ENCODE data around the gene FERMT1. TPM values are rescaled to one million over a fixed set of nuclear protein-coding genes. Genes with fewer than 3 reads are reported as not detected.

The FERMT1 gene
- 0.60 TPM for polyA plus RNA-seq (2013, experiment 1 of 2)
- 1.1 TPM for polyA plus RNA-seq (2013, experiment 2 of 2)

- Histone ChIP-seq H2AK5ac (ENCODE audit: low read depth, low read length) (no peak within 1 kb of the TSS), H3K79me1 (ENCODE audit: low read depth, low read length) (no peaks in the 10 kb centered on the region), H3K27me3 (ENCODE audit: control insufficient read depth in 3 of 3, insufficient read depth in 3 of 3, low read depth in 1 of 3, low read length in 3 of 3) (peaks cover 0 to 42% (median 18%) of the 10 kb centered on the region in 3 experiments), H3K9me3 (replicated peaks in 1 of 2; ENCODE audit: control insufficient read depth in 2 of 2, insufficient read depth in 1 of 2, low read depth in 1 of 2, low read length in 2 of 2) (no peaks in the 10 kb centered on the region), H2AFZ (ENCODE audit: low read length) (peak within 1 kb of the TSS; percentile 92), H3K4me1 (ENCODE audit: control insufficient read depth in 2 of 2, insufficient read depth in 1 of 2, low read depth in 1 of 2, low read length in 2 of 2) (peaks cover 3 to 7% of the 10 kb centered on the region in 2 donors), H3K18ac (ENCODE audit: low read length) (peak within 1 kb of the TSS; percentile 93), H2BK120ac (ENCODE audit: low read depth, low read length) (no peak within 1 kb of the TSS), H3K27ac (replicated peaks; ENCODE audit: low read length) (no peak within 1 kb of the TSS), H2BK15ac (ENCODE audit: low read length) (no peak within 1 kb of the TSS), H3K36me3 (replicated peaks in 1 of 2; ENCODE audit: control insufficient read depth in 2 of 2, insufficient read depth in 2 of 2, low read length in 2 of 2) (no peaks in the 10 kb centered on the region), H3K9ac (ENCODE audit: low read depth, low read length, poor library complexity) (peak within 1 kb of the TSS; percentile 78), H3K14ac (ENCODE audit: low read length) (no peak within 1 kb of the TSS), H3K23ac (ENCODE audit: low read depth, low read length, poor library complexity) (peak within 1 kb of the TSS; percentile 45), H4K91ac (ENCODE audit: low read depth, low read length, poor library complexity) (no peak within 1 kb of the TSS), H2BK5ac (ENCODE audit: low read length) (peak within 1 kb of the TSS; percentile 10), H2BK12ac (ENCODE audit: low read length) (no peak within 1 kb of the TSS), H3K4me3 (ENCODE audit: low read length in 2 of 2) (peak within 1 kb of the TSS; percentile 21 to 76), H3K4ac (ENCODE audit: low read length) (no peak within 1 kb of the TSS), H3K4me2 (ENCODE audit: insufficient read depth, low read length, poor library complexity, severe bottlenecking) (peak within 1 kb of the TSS; percentile 87), H4K8ac (ENCODE audit: low read depth, low read length) (no peak within 1 kb of the TSS)
- no CpG with 5 or more reads among the region's 55 CpGs for WGBS, 2 donors (ENCODE audit: extremely low coverage in 2 of 2, insufficient read length in 2 of 2, insufficient replicate concordance in 1 of 2)
- peak; percentile 44 for DNase-seq (ENCODE audit: low spot score)
Observed at GRCh38 chr20:6122873-6123648, at the start of gene FERMT1. Gene FERMT1, minus strand, starts transcription at chr20:6123030. Its CDS starts 3,476 bp downstream, at chr20:6119554.

- no peak overlapping the region for H3K18ac ChIP-seq (ENCODE audit: low read length)
- H3K23ac ChIP-seq (ENCODE audit: low read depth, low read length, poor library complexity) = no peak overlapping the region
- no peak overlapping the region for H3K4me3 ChIP-seq (ENCODE audit: low read length in 2 of 2)
- H3K4me1 ChIP-seq (ENCODE audit: control insufficient read depth in 2 of 2, insufficient read depth in 1 of 2, low read depth in 1 of 2, low read length in 2 of 2) = no peaks in the 10 kb centered on the region
- no peak overlapping the region for H2AK5ac ChIP-seq (ENCODE audit: low read depth, low read length)
- no peak for DNase-seq (ENCODE audit: low spot score)
- no peak overlapping the region for H3K4me2 ChIP-seq (ENCODE audit: insufficient read depth, low read length, poor library complexity, severe bottlenecking)
- no peak overlapping the region for H3K27ac ChIP-seq (replicated peaks; ENCODE audit: low read length)
- no peaks in the 10 kb centered on the region for H3K27me3 ChIP-seq (ENCODE audit: control insufficient read depth in 3 of 3, insufficient read depth in 3 of 3, low read depth in 1 of 3, low read length in 3 of 3)
- no peak overlapping the region for H2AFZ ChIP-seq (ENCODE audit: low read length)
- H3K79me1 ChIP-seq (ENCODE audit: low read depth, low read length) = no peaks in the 10 kb centered on the region
- peaks cover 0 to 5% of the 10 kb centered on the region in 2 donors for H3K9me3 ChIP-seq (replicated peaks in 1 of 2; ENCODE audit: control insufficient read depth in 2 of 2, insufficient read depth in 1 of 2, low read depth in 1 of 2, low read length in 2 of 2)
- H3K14ac ChIP-seq (ENCODE audit: low read length) = no peak overlapping the region
- no peak overlapping the region for H2BK5ac ChIP-seq (ENCODE audit: low read length)
- H2BK120ac ChIP-seq (ENCODE audit: low read depth, low read length) = no peak overlapping the region
- H4K8ac ChIP-seq (ENCODE audit: low read depth, low read length) = no peak overlapping the region
- no peak overlapping the region for H2BK12ac ChIP-seq (ENCODE audit: low read length)
- no peaks in the 10 kb centered on the region for H3K36me3 ChIP-seq (replicated peaks in 1 of 2; ENCODE audit: control insufficient read depth in 2 of 2, insufficient read depth in 2 of 2, low read length in 2 of 2)
- no peak overlapping the region for H2BK15ac ChIP-seq (ENCODE audit: low read length)
- no peak overlapping the region for H3K9ac ChIP-seq (ENCODE audit: low read depth, low read length, poor library complexity)
- H3K4ac ChIP-seq (ENCODE audit: low read length) = no peak overlapping the region
- H4K91ac ChIP-seq (ENCODE audit: low read depth, low read length, poor library complexity) = no peak overlapping the region
Observed at GRCh38 chr20:6169251-6169650, 46.4 kb upstream of the FERMT1 start.

- Histone ChIP-seq H4K91ac (ENCODE audit: low read depth, low read length, poor library complexity) (no peak overlapping the region), H3K4me2 (ENCODE audit: insufficient read depth, low read length, poor library complexity, severe bottlenecking) (no peak overlapping the region), H2BK15ac (ENCODE audit: low read length) (no peak overlapping the region), H3K79me1 (ENCODE audit: low read depth, low read length) (no peaks in the 10 kb centered on the region), H2BK12ac (ENCODE audit: low read length) (no peak overlapping the region), H4K8ac (ENCODE audit: low read depth, low read length) (no peak overlapping the region), H3K9ac (ENCODE audit: low read depth, low read length, poor library complexity) (no peak overlapping the region), H3K23ac (ENCODE audit: low read depth, low read length, poor library complexity) (no peak overlapping the region), H3K18ac (ENCODE audit: low read length) (no peak overlapping the region), H2AK5ac (ENCODE audit: low read depth, low read length) (no peak overlapping the region), H2BK5ac (ENCODE audit: low read length) (no peak overlapping the region), H3K36me3 (replicated peaks in 1 of 2; ENCODE audit: control insufficient read depth in 2 of 2, insufficient read depth in 2 of 2, low read length in 2 of 2) (no peaks in the 10 kb centered on the region), H3K4me1 (ENCODE audit: control insufficient read depth in 2 of 2, insufficient read depth in 1 of 2, low read depth in 1 of 2, low read length in 2 of 2) (no peaks in the 10 kb centered on the region), H3K4me3 (ENCODE audit: low read length in 2 of 2) (no peak overlapping the region), H3K14ac (ENCODE audit: low read length) (no peak overlapping the region), H3K9me3 (replicated peaks in 1 of 2; ENCODE audit: control insufficient read depth in 2 of 2, insufficient read depth in 1 of 2, low read depth in 1 of 2, low read length in 2 of 2) (peaks cover 0 to 5% of the 10 kb centered on the region in 2 donors), H3K27me3 (ENCODE audit: control insufficient read depth in 3 of 3, insufficient read depth in 3 of 3, low read depth in 1 of 3, low read length in 3 of 3) (no peaks in the 10 kb centered on the region), H2AFZ (ENCODE audit: low read length) (no peak overlapping the region), H3K4ac (ENCODE audit: low read length) (no peak overlapping the region), H2BK120ac (ENCODE audit: low read depth, low read length) (no peak overlapping the region), H3K27ac (replicated peaks; ENCODE audit: low read length) (no peak overlapping the region)
- no peak for DNase-seq (ENCODE audit: low spot score)
Observed at GRCh38 chr20:6168204-6168603, 45.4 kb upstream of the FERMT1 start.

- H3K4me2 ChIP-seq (ENCODE audit: insufficient read depth, low read length, poor library complexity, severe bottlenecking) = no peak overlapping the region
- H3K9me3 ChIP-seq (replicated peaks in 1 of 2; ENCODE audit: control insufficient read depth in 2 of 2, insufficient read depth in 1 of 2, low read depth in 1 of 2, low read length in 2 of 2) = peaks cover 0 to 5% of the 10 kb centered on the region in 2 donors
- H3K27me3 ChIP-seq (ENCODE audit: control insufficient read depth in 3 of 3, insufficient read depth in 3 of 3, low read depth in 1 of 3, low read length in 3 of 3) = no peaks in the 10 kb centered on the region
- H3K4me3 ChIP-seq (ENCODE audit: low read length in 2 of 2) = no peak overlapping the region
- no peak overlapping the region for H2BK5ac ChIP-seq (ENCODE audit: low read length)
- H3K18ac ChIP-seq (ENCODE audit: low read length) = no peak overlapping the region
- H2AK5ac ChIP-seq (ENCODE audit: low read depth, low read length) = no peak overlapping the region
- no peak overlapping the region for H4K91ac ChIP-seq (ENCODE audit: low read depth, low read length, poor library complexity)
- no peaks in the 10 kb centered on the region for H3K79me1 ChIP-seq (ENCODE audit: low read depth, low read length)
- DNase-seq (ENCODE audit: low spot score) = no peak
- H4K8ac ChIP-seq (ENCODE audit: low read depth, low read length) = no peak overlapping the region
- no peak overlapping the region for H2BK120ac ChIP-seq (ENCODE audit: low read depth, low read length)
- H3K14ac ChIP-seq (ENCODE audit: low read length) = no peak overlapping the region
- no peak overlapping the region for H2BK15ac ChIP-seq (ENCODE audit: low read length)
- no peak overlapping the region for H2BK12ac ChIP-seq (ENCODE audit: low read length)
- no peak overlapping the region for H3K4ac ChIP-seq (ENCODE audit: low read length)
- H3K4me1 ChIP-seq (ENCODE audit: control insufficient read depth in 2 of 2, insufficient read depth in 1 of 2, low read depth in 1 of 2, low read length in 2 of 2) = no peaks in the 10 kb centered on the region
- H2AFZ ChIP-seq (ENCODE audit: low read length) = no peak overlapping the region
- H3K36me3 ChIP-seq (replicated peaks in 1 of 2; ENCODE audit: control insufficient read depth in 2 of 2, insufficient read depth in 2 of 2, low read length in 2 of 2) = no peaks in the 10 kb centered on the region
- no peak overlapping the region for H3K23ac ChIP-seq (ENCODE audit: low read depth, low read length, poor library complexity)
- no peak overlapping the region for H3K27ac ChIP-seq (replicated peaks; ENCODE audit: low read length)
- no peak overlapping the region for H3K9ac ChIP-seq (ENCODE audit: low read depth, low read length, poor library complexity)
Observed at GRCh38 chr20:6165346-6165745, 42.5 kb upstream of the FERMT1 start.
